K562 (cell line): ENCODE results near the gene TMEM88. TPM values are rescaled to one million over a fixed set of nuclear protein-coding genes. Genes with fewer than 3 reads are reported as not detected.

Experiments used
- ATAC-seq: fragments of 200-7000 bp; cut with Tn5 transposase; 3 replicates; pipeline ENCODE4 v1.9.1; 2020; ENCODE audit warnings: moderate library complexity
- BruUV-seq: library from RNA; stranded (reverse); fragments of 400-500 nt; replicated peaks from 2 replicates; lab custom pipeline; 2021; lab: Mats Ljungman, UMichigan
- CTCF ChIA-PET: fragments of 300-600 bp; formaldehyde crosslinking; extraction: SDS; loops from one replicate; lab custom pipeline; 2021; ENCODE audit warnings: low intra/inter-chr PET ratio; lab: Yijun Ruan, JAX
- POLR2A ChIA-PET: fragments of 300-600, 350-650 bp; sonication (Branson Sonifier 250); formaldehyde crosslinking; extraction: SDS; loops from one replicate; lab custom pipeline; 2021; ENCODE audit warnings: antibody characterized with exemption, inconsistent platforms; lab: Yijun Ruan, JAX
- DNase-seq, 4 experiments: peaks; one replicate each; pipeline versions ENCODE4 v3.0.0 to v3.0.0-alpha.2; 2011 to 2018; ENCODE audit warnings: low spot score in 3 of 4, mixed read lengths in 3 of 4; ENCODE audit errors: extremely low read depth in 1 of 4
- FAIRE-seq: peaks from 2 replicates; lab custom pipeline; 2011; peaks lifted over from hg19 to GRCh38; lab: Jason Lieb, UNC
- H2AFZ ChIP-seq: 2 replicates; pipeline ENCODE4 v1.6.0; 2011; ENCODE audit warnings: low read depth, low read length, control low read depth, inconsistent platforms
- H3K27ac ChIP-seq: fragments of 200-600 bp; 3 replicates; pipeline ENCODE4 v1.8.0; 2011; ENCODE audit warnings: low read depth, mild to moderate bottlenecking, control low read depth, inconsistent platforms, low read length, moderate library complexity, mixed read lengths; ENCODE audit errors: extremely low read depth
- H3K27me3 ChIP-seq, 2 experiments: fragments of 300-600 bp in 1 of 2; 2 replicates in 1 of 2; 3 replicates in 1 of 2; pipeline versions ENCODE4 v1.6.0 to v1.8.0; 2011; ENCODE audit warnings: inconsistent platforms in 2 of 2, low read length in 2 of 2, mild to moderate bottlenecking in 1 of 2, mixed read lengths in 1 of 2, moderate library complexity in 1 of 2; ENCODE audit not compliant: control insufficient read depth in 2 of 2, insufficient read depth in 2 of 2
- H3K36me3 ChIP-seq: fragments of 300-600 bp; 3 replicates; pipeline ENCODE4 v1.8.0; 2011; ENCODE audit warnings: mild to moderate bottlenecking, low read length, inconsistent platforms; ENCODE audit not compliant: control insufficient read depth, insufficient read depth
- H3K4me1 ChIP-seq, 2 experiments: fragments of 200-600 bp in 1 of 2; replicated peaks in 1 of 2; 2 replicates in 1 of 2; 3 replicates in 1 of 2; pipeline versions ENCODE4 v1.5.1 to v1.8.0; 2011; ENCODE audit warnings: inconsistent platforms in 2 of 2, low read length in 2 of 2, mild to moderate bottlenecking in 1 of 2, mixed read lengths in 1 of 2, moderate library complexity in 1 of 2; ENCODE audit not compliant: control insufficient read depth in 2 of 2, insufficient read depth in 2 of 2
- H3K4me2 ChIP-seq: 2 replicates; pipeline ENCODE4 v1.6.1; 2011; ENCODE audit warnings: low read length, control low read depth, inconsistent platforms, mixed read lengths; ENCODE audit not compliant: insufficient read depth
- H3K4me3 ChIP-seq: fragments of 200-600 bp; sonication (generic), shearing (Covaris generic); 2 replicates; pipeline ENCODE4 v1.5.1; 2016; ENCODE audit warnings: control low read depth, inconsistent platforms
- H3K79me2 ChIP-seq: fragments of 200-600 bp; 3 replicates; pipeline ENCODE4 v1.8.0; 2011; ENCODE audit warnings: low read length, inconsistent platforms; ENCODE audit not compliant: control insufficient read depth, insufficient read depth
- H3K9ac ChIP-seq, 2 experiments: 2 replicates each; pipeline versions ENCODE4 v1.6.0 to v1.6.1; 2011; ENCODE audit warnings: low read depth in 2 of 2, low read length in 2 of 2, control low read depth in 1 of 2, inconsistent platforms in 1 of 2, mild to moderate bottlenecking in 1 of 2, mixed read lengths in 1 of 2; ENCODE audit not compliant: insufficient read depth in 1 of 2
- H3K9me1 ChIP-seq: one replicate; pipeline ENCODE4 v1.6.0; 2011; ENCODE audit warnings: inconsistent platforms, mild to moderate bottlenecking, low read length, moderate library complexity; ENCODE audit not compliant: control insufficient read depth, insufficient read depth
- H3K9me3 ChIP-seq: replicated peaks from 2 replicates; pipeline ENCODE4 v1.5.1; 2011; ENCODE audit warnings: low read depth, low read length, inconsistent platforms; ENCODE audit not compliant: control insufficient read depth, insufficient read depth
- H4K20me1 ChIP-seq: replicated peaks from 2 replicates; pipeline ENCODE4 v1.6.1; 2011; ENCODE audit warnings: low read length, inconsistent platforms, mixed read lengths; ENCODE audit not compliant: control insufficient read depth, insufficient read depth
- ETV6 ChIP-seq, 3 experiments: fragments of 150-350 bp in 1 of 3; sonication (generic) in 1 of 3; formaldehyde crosslinking in 1 of 3; IDR thresholded peaks; 2 replicates each; pipeline versions ENCODE4 v1.6.1 to v1.8.0; 2014 to 2022; ENCODE audit warnings: borderline replicate concordance in 2 of 3, low read depth in 2 of 3, antibody characterized with exemption in 1 of 3, low read length in 1 of 3, mild to moderate bottlenecking in 1 of 3, missing genetic modification reagents in 1 of 3
- HMBOX1 ChIP-seq: sonication (generic); IDR thresholded peaks from 2 replicates; pipeline ENCODE4 v1.6.1; 2016
- PCBP1 ChIP-seq: fragments of 200-400 bp; formaldehyde crosslinking; IDR thresholded peaks from 2 replicates; pipeline ENCODE4 v1.6.1; 2018; ENCODE audit warnings: mild to moderate bottlenecking, low read depth, low read length; ENCODE audit not compliant: poor library complexity, severe bottlenecking
- TRIM25 ChIP-seq: fragments of 450-650 bp; IDR thresholded peaks from 2 replicates; pipeline ENCODE4 v1.7.0; 2016; ENCODE audit warnings: borderline replicate concordance
- XRCC3 ChIP-seq: fragments of 450-650 bp; IDR thresholded peaks from 2 replicates; pipeline ENCODE4 v1.6.1; 2017; ENCODE audit warnings: mild to moderate bottlenecking, moderate library complexity
- ZNF3 ChIP-seq: fragments of 250-450 bp; sonication (Bioruptor Pico); IDR thresholded peaks from 2 replicates; pipeline ENCODE4 v1.5.0; 2021; ENCODE audit warnings: mild to moderate bottlenecking, moderate library complexity
- WGBS: fragments of 100-300 bp; shearing (Covaris generic); methylation state at CpG from one replicate; pipeline ENCODE4 v1.1.6; 2016; ENCODE audit warnings: low coverage, mixed read lengths; ENCODE audit not compliant: insufficient coverage; ENCODE audit errors: missing lambda C conversion rate; 5-methylcytosine and 5-hydroxymethylcytosine counted together
- in situ Hi-C: fragments of 300-500 bp; cut with MboI; formaldehyde crosslinking; loops from 4 replicates; pipeline ENCODE4 v1.15.0; 2018; ENCODE audit warnings: inconsistent platforms, mixed read lengths
- intact Hi-C: fragments of 100-400 bp; cut with micrococcal nuclease; formaldehyde crosslinking; loops from 2 replicates; pipeline ENCODE4 v1.14.2; 2022
- polyA plus RNA-seq, 8 experiments: library from polyadenylated mRNA; depleted of rRNA in 4 of 8; stranded (reverse) in 5 of 8; unstranded in 3 of 8; fragments of >200 nt; fragmentation: Nextera tagmentation in 2 of 8; fragmentation: Illumina TruSeq in 1 of 8; extraction: Ambion mirVana in 2 of 8; extraction: Trizol in 1 of 8; gene quantifications; 2 replicates each; pipeline versions ENCODE4 v1.2.1 to v1.2.3, GENCODE V29; 2011 to 2014; ENCODE audit warnings: inconsistent platforms in 1 of 8, missing spikeins in 1 of 8
- total RNA-seq, 7 experiments: library from RNA; depleted of rRNA in 6 of 7; stranded (reverse); fragments of >200 nt in 6 of 7; fragmentation: Illumina TruSeq in 2 of 7; extraction: Trizol in 2 of 7; gene quantifications; 2 replicates each; pipeline versions ENCODE4 v1.2.1 to v1.2.3, GENCODE V29; 2011 to 2021; ENCODE audit warnings: low replicate concordance in 1 of 7
- TF ChIP-seq, protein P1 (sequence below): fragments of 250-450 bp; sonication (Bioruptor Pico); IDR thresholded peaks from 2 replicates; pipeline ENCODE4 v1.4.0; 2020; ENCODE audit warnings: mild to moderate bottlenecking, moderate library complexity, borderline replicate concordance
- TF ChIP-seq, protein P2 (sequence below): fragments of 450-650 bp; formaldehyde crosslinking; IDR thresholded peaks from 2 replicates; pipeline ENCODE4 v1.4.0; 2020; ENCODE audit warnings: mild to moderate bottlenecking

TMEM88 gene
- total and polyA plus RNA-seq, 9 of the 15 experiments (the other 6 are each of a cell fraction or from before 2014, with no cell fraction given) = 0.10 to 1.4 (median 0.36) TPM; not detected in 3

- intact Hi-C loops (no loop called here), in situ Hi-C loops (no loop called here)
- no TSS peak for BruUV-seq
- Histone ChIP-seq H3K9me3 (no peaks in the 10 kb centered on the region), H3K4me3 (no peak overlapping the region), H3K27ac (peak overlapping the region; percentile 22; the same call in 1 of the 3 replicates), H3K9me1 (no peaks in the 10 kb centered on the region), H3K4me2 (peak overlapping the region; percentile 58), H3K79me2 (peaks cover 33% of the 10 kb centered on the region), H3K36me3 (peaks cover 36% of the 10 kb centered on the region; the same call in 2 of the 3 replicates), H3K9ac (peak overlapping the region in 1 of 2 experiments; percentile 66; a peak in 2 of 4 replicates), H3K27me3 (no peaks in the 10 kb centered on the region), H2AFZ (no peak overlapping the region), H3K4me1 (peaks cover 18 to 31% of the 10 kb centered on the region in 2 experiments), H4K20me1 (no peaks in the 10 kb centered on the region)
- 25% methylated on average over 5 of the region's 7 CpGs for WGBS
- FAIRE-seq = peak; percentile 62
- ChIA-PET POLR2A (interaction anchor here (0.6 kb wide), 1 partner anchor 647 kb away, joined by 4 read pairs; the partner anchor contains the start of gene DVL2), CTCF (no interaction called here)
- no peak for DNase-seq
- no peak for ATAC-seq
- TF ChIP-seq TRIM25 (no peak), HMBOX1 (no peak), ETV6 (IDR thresholded peaks at IDR 0.05; ENCODE audit: borderline replicate concordance in 1 of 2, low read depth in 2 of 2, low read length in 1 of 2) (no peak), ETV6 (CRISPR knock-in tag; IDR thresholded peaks at IDR 0.05; ENCODE audit: borderline replicate concordance) (no peak), ZNF3 (no peak), XRCC3 (no peak), PCBP1 (no peak)
- TF ChIP-seq, protein P1, sequence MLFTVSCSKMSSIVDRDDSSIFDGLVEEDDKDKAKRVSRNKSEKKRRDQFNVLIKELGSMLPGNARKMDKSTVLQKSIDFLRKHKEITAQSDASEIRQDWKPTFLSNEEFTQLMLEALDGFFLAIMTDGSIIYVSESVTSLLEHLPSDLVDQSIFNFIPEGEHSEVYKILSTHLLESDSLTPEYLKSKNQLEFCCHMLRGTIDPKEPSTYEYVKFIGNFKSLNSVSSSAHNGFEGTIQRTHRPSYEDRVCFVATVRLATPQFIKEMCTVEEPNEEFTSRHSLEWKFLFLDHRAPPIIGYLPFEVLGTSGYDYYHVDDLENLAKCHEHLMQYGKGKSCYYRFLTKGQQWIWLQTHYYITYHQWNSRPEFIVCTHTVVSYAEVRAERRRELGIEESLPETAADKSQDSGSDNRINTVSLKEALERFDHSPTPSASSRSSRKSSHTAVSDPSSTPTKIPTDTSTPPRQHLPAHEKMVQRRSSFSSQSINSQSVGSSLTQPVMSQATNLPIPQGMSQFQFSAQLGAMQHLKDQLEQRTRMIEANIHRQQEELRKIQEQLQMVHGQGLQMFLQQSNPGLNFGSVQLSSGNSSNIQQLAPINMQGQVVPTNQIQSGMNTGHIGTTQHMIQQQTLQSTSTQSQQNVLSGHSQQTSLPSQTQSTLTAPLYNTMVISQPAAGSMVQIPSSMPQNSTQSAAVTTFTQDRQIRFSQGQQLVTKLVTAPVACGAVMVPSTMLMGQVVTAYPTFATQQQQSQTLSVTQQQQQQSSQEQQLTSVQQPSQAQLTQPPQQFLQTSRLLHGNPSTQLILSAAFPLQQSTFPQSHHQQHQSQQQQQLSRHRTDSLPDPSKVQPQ = no peak
- TF ChIP-seq, protein P2, sequence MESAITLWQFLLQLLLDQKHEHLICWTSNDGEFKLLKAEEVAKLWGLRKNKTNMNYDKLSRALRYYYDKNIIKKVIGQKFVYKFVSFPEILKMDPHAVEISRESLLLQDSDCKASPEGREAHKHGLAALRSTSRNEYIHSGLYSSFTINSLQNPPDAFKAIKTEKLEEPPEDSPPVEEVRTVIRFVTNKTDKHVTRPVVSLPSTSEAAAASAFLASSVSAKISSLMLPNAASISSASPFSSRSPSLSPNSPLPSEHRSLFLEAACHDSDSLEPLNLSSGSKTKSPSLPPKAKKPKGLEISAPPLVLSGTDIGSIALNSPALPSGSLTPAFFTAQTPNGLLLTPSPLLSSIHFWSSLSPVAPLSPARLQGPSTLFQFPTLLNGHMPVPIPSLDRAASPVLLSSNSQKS (CRISPR knock-in tag) = no peak
Observed at GRCh38 chr17:7881276-7882054, 26.6 kb downstream of the TMEM88 start.
